Hematopoietic multipotent progenitor cell treated with erythropoietin and hydrocortisone succinate and interleukin-3 and kit ligand, for 6 days (in vitro differentiated cells): ENCODE measurements around the gene DUSP12.
"Not testable (repeated sequence)": the region's sequence is repeated elsewhere in the genome, so short reads cannot be mapped to it uniquely, and the experiment has no call there.

Source experiments
- DNase-seq: peaks from one replicate; pipeline ENCODE4 v3.0.0-alpha.2; 2015

DUSP12 gene

GRCh38 chr1:161727256-161727924 is 22.2 kb upstream of the DUSP12 start:
- DNase-seq, result peak; percentile 72

- DNase-seq, result no peak
These were observed 21.0 kb upstream of the DUSP12 start for GRCh38 chr1:161728376-161729226.

- no peak for DNase-seq
These were observed 19.5 kb upstream of the DUSP12 start for GRCh38 chr1:161730050-161730564.

GRCh38 chr1:161731241-161731640 is 18.3 kb upstream of the DUSP12 start:
- DNase-seq, result no peak

- DNase-seq, result peak; percentile 43
These were observed 17.4 kb upstream of the DUSP12 start for GRCh38 chr1:161731981-161732718.

- no peak for DNase-seq
These were observed 16.1 kb upstream of the DUSP12 start for GRCh38 chr1:161733526-161733925.

- DNase-seq, result no peak
These were observed 13.7 kb upstream of the DUSP12 start for GRCh38 chr1:161735837-161736236.

- DNase-seq, result no peak
These were observed 13.1 kb upstream of the DUSP12 start for GRCh38 chr1:161736335-161736969.

- DNase-seq, result no peak
These were observed 12.0 kb upstream of the DUSP12 start for GRCh38 chr1:161737625-161738024.

GRCh38 chr1:161738627-161739287 is 10.8 kb upstream of the DUSP12 start:
- DNase-seq, result peak; percentile 95

- no peak for DNase-seq
These were observed 9.6 kb upstream of the DUSP12 start for GRCh38 chr1:161739865-161740566.

GRCh38 chr1:161740921-161741320 is 8.7 kb upstream of the DUSP12 start:
- no peak for DNase-seq

GRCh38 chr1:161743231-161743630 is 6.4 kb upstream of the DUSP12 start:
- no peak for DNase-seq

- no peak for DNase-seq
These were observed 1.8 kb upstream of the DUSP12 start for GRCh38 chr1:161747801-161748200.

GRCh38 chr1:161763522-161764098 is 14.0 kb downstream of the DUSP12 start:
- peak; percentile 75 for DNase-seq

- peak; percentile 95 for DNase-seq
These were observed 16.8 kb downstream of the DUSP12 start, which contains the start of gene ATF6 for GRCh38 chr1:161766102-161766981. ATF6 (plus strand) TSS chr1:161766320; CDS start chr1:161766361, 41 bp downstream.

GRCh38 chr1:161768461-161768860 is 18.9 kb downstream of the DUSP12 start:
- no peak for DNase-seq

GRCh38 chr1:161768986-161769672 is 19.5 kb downstream of the DUSP12 start:
- no peak for DNase-seq

GRCh38 chr1:161769673-161770045 is 20.1 kb downstream of the DUSP12 start:
- DNase-seq, result not testable (repeated sequence)
